Kidney epithelial cell (primary cell): ENCODE results near the gene CCL27. TPM values are rescaled to one million over a fixed set of nuclear protein-coding genes. Genes with fewer than 3 reads are reported as not detected.
"Not testable (repeated sequence)": the region's sequence is repeated elsewhere in the genome, so short reads cannot be mapped to it uniquely, and the experiment has no call there.

Source experiments
- DNase-seq: peaks from one replicate; pipeline ENCODE4 v3.0.0-alpha.2; 2010; ENCODE audit warnings: low read depth
- H3K27me3 ChIP-seq: 2 replicates; pipeline ENCODE4 v1.6.0; 2011; ENCODE audit warnings: low read length; ENCODE audit not compliant: control insufficient read depth, insufficient read depth
- H3K36me3 ChIP-seq: 2 replicates; pipeline ENCODE4 v1.5.1; 2011; ENCODE audit warnings: low read length; ENCODE audit not compliant: control insufficient read depth, insufficient read depth
- H3K4me3 ChIP-seq: 2 replicates; pipeline ENCODE4 v1.5.1; 2011; ENCODE audit warnings: low read depth, mild to moderate bottlenecking, control low read depth, low read length
- CTCF ChIP-seq: IDR thresholded peaks from 2 replicates; pipeline ENCODE4 v1.5.1; 2011; ENCODE audit warnings: mild to moderate bottlenecking, moderate library complexity, low read length, control low read depth, inconsistent platforms; ENCODE audit not compliant: insufficient read depth, poor library complexity, severe bottlenecking
- total RNA-seq: library from RNA; depleted of rRNA; stranded (reverse); fragments of >200 nt; gene quantifications from 2 replicates; pipeline ENCODE4 v1.2.3, GENCODE V29; 2015

Gene CCL27
- total RNA-seq, 1 donor from 2014 or later = not detected

GRCh38 chr9:34644766-34645314, 17.6 kb downstream of the CCL27 start:
- TF ChIP-seq CTCF = no peak
- H3K27me3 ChIP-seq = no peaks in the 10 kb centered on the region
- DNase-seq = no peak
- H3K36me3 ChIP-seq = no peaks in the 10 kb centered on the region
- H3K4me3 ChIP-seq = no peak overlapping the region

- no peak for DNase-seq
- Histone ChIP-seq H3K27me3 (no peaks in the 10 kb centered on the region), H3K36me3 (no peaks in the 10 kb centered on the region), H3K4me3 (no peak overlapping the region)
- TF ChIP-seq CTCF = no peak
Measured at GRCh38 chr9:34642679-34643078, 19.8 kb downstream of the CCL27 start.

GRCh38 chr9:34639322-34639721, 23.1 kb downstream of the CCL27 start:
- DNase-seq, H3K36me3 ChIP-seq, H3K4me3 ChIP-seq, H3K27me3 ChIP-seq: not testable (repeated sequence)

- Histone ChIP-seq H3K36me3 (no peaks in the 10 kb centered on the region), H3K4me3 (peak overlapping the region; percentile 64), H3K27me3 (no peaks in the 10 kb centered on the region)
- DNase-seq = no peak
- TF ChIP-seq CTCF = no peak
Measured at GRCh38 chr9:34638138-34638445, 24.4 kb downstream of the CCL27 start.

- no peaks in the 10 kb centered on the region for H3K36me3 ChIP-seq
- TF ChIP-seq CTCF = no peak
- DNase-seq = peak; percentile 35
- H3K4me3 ChIP-seq = peak within 1 kb of the TSS; percentile 64
- H3K27me3 ChIP-seq = no peaks in the 10 kb centered on the region
Measured at GRCh38 chr9:34637356-34638137, 24.9 kb downstream of the CCL27 start, which contains the start of gene SIGMAR1. Gene SIGMAR1 (minus strand): TSS chr9:34637787. CDS start chr9:34637697, 90 bp downstream.

GRCh38 chr9:34636791-34637355, 25.6 kb downstream of the CCL27 start:
- Histone ChIP-seq H3K27me3 (no peaks in the 10 kb centered on the region), H3K36me3 (no peaks in the 10 kb centered on the region), H3K4me3 (peak overlapping the region; percentile 64)
- no peak for TF ChIP-seq CTCF
- DNase-seq = no peak
